HepG2 (cell line): ENCODE results near the gene MEIS1. TPM values are rescaled to one million over a fixed set of nuclear protein-coding genes. Genes with fewer than 3 reads are reported as not detected.
A peak's percentile ranks its signal among the peaks of the same experiment; 100 is the strongest.

Experiments
- HBP1 ChIP-seq: IDR thresholded peaks from 2 replicates; pipeline ENCODE4 v1.6.1; 2016; ENCODE audit warnings: low read depth, control low read depth
- NFRKB ChIP-seq: fragments of 450-650 bp; IDR thresholded peaks from 2 replicates; pipeline ENCODE4 v1.6.1; 2017
- PITX1 ChIP-seq: sonication (generic); formaldehyde crosslinking; IDR thresholded peaks from 2 replicates; pipeline ENCODE4 v1.5.1; 2020; ENCODE audit warnings: mild to moderate bottlenecking, missing genetic modification reagents
- YEATS4 ChIP-seq: sonication (generic); formaldehyde crosslinking; IDR thresholded peaks from 2 replicates; pipeline ENCODE4 v1.4.0; 2020; ENCODE audit warnings: missing genetic modification reagents, borderline replicate concordance
- ZBTB40 ChIP-seq, 2 experiments: fragments of 450-650 bp in 1 of 2; sonication (generic) in 1 of 2; formaldehyde crosslinking in 1 of 2; IDR thresholded peaks; 2 replicates each; pipeline versions ENCODE4 v1.6.1 to v1.8.0; 2016 to 2022; ENCODE audit warnings: antibody characterized with exemption in 1 of 2, mild to moderate bottlenecking in 1 of 2, missing genetic modification reagents in 1 of 2
- ZFAT ChIP-seq: sonication (generic); formaldehyde crosslinking; conservative IDR thresholded peaks from 2 replicates; pipeline ENCODE4 v1.8.1; 2023; ENCODE audit warnings: missing genetic modification reagents, inconsistent platforms
- ZKSCAN8 ChIP-seq: IDR thresholded peaks from 2 replicates; pipeline ENCODE4 v1.6.1; 2016; ENCODE audit warnings: borderline replicate concordance, missing genetic modification reagents, missing compliant biosample characterization
- ZNF24 ChIP-seq: fragments of 450-650 bp; IDR thresholded peaks from 2 replicates; pipeline ENCODE4 v1.6.1; 2017; ENCODE audit warnings: antibody characterized with exemption, mild to moderate bottlenecking
- ZNF292 ChIP-seq: sonication (generic); formaldehyde crosslinking; IDR thresholded peaks from 2 replicates; pipeline ENCODE4 v1.8.1; 2022; ENCODE audit warnings: mild to moderate bottlenecking, low read depth, missing genetic modification reagents, borderline replicate concordance
- ZNF552 ChIP-seq: sonication (generic); formaldehyde crosslinking; IDR thresholded peaks from 2 replicates; pipeline ENCODE4 v1.9.0; 2022; ENCODE audit warnings: missing genetic modification reagents, mild to moderate bottlenecking, borderline replicate concordance
- polyA plus RNA-seq, 8 experiments: library from polyadenylated mRNA; depleted of rRNA in 3 of 8; stranded (reverse) in 7 of 8; unstranded in 1 of 8; fragments of >200 nt; fragmentation: Illumina TruSeq in 4 of 8; extraction: Trizol in 4 of 8; gene quantifications; 2 replicates each; pipeline versions ENCODE4 v1.2.1 to v1.2.3, GENCODE V29; 2011 to 2016; ENCODE audit warnings: low read depth in 4 of 8, missing spikeins in 1 of 8, mixed read lengths in 1 of 8; ENCODE audit not compliant: insufficient read depth in 1 of 8
- total RNA-seq, 5 experiments: library from RNA; depleted of rRNA; stranded (reverse); fragments of >200 nt; fragmentation: Illumina TruSeq; extraction: Trizol; gene quantifications; 2 replicates each; pipeline ENCODE4 v1.2.3, GENCODE V29; 2016; ENCODE audit warnings: low read depth in 1 of 5
- TF ChIP-seq, protein P1 (sequence below): sonication (generic); formaldehyde crosslinking; conservative IDR thresholded peaks from 2 replicates; pipeline ENCODE4 v1.4.0; 2020; ENCODE audit warnings: missing genetic modification reagents
- TF ChIP-seq, protein P2 (sequence below): sonication (generic); formaldehyde crosslinking; IDR thresholded peaks from 2 replicates; pipeline ENCODE4 v1.4.0; 2020; ENCODE audit warnings: missing genetic modification reagents

Gene MEIS1
- total and polyA plus RNA-seq, 2 of the 13 experiments (the other 11 are each of a cell fraction or from before 2014, with no cell fraction given) = 3.8 to 6.0 TPM

DNA sequence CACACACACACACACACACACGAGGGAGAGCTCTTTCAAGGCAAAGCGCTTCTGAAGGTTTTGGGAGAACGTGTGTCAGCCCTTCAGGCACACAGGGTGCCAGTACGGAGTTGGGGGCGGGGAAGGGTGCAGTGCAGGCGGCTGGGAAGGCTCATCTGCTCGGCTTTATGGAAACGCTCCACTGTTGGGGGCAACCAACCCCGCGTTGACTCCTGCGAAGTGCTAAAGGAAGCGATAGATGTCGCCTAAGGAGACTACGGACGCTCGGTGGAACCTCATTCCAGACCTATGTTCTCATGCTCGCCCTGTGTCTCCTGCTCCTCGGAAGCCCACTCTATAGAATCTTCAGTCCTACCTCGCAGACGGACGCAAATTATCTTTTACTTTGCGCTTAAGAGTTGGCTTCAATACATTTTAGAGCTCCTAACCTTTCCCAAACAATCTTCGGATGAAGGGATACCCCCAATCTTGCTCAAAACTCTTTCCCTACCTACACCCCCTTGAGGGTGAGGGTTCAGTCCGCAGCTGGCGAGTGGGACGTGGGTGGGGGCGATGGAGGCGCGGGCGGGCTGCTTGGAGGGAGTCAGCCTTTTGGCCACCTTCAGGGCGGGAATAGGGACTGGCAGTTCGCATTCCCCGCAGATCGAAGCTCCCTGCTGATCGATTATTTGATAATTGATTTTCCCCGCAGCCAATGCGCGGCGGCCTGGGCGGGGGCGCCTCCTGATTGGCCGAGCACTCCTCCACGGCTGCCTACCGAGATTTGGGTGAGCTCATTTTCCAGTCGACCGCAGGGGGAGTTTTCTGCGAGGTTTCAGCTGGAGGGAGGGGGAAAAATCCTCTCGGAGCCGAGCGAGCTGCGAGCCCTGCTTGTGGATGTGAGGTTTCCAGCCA lies 1.9 kb upstream of the MEIS1 start (continued):
- TF ChIP-seq ZFAT (CRISPR knock-in tag) (no peak), ZNF292 (peak; percentile 30; the same call in 1 of the 2 replicates), YEATS4 (CRISPR knock-in tag) (peak; percentile 55), HBP1 (0 out of 2 replicates have a peak, but pooled peaks have one; percentile 20), ZKSCAN8 (CRISPR knock-in tag) (0 out of 2 replicates have a peak, but pooled peaks have one; percentile 24), ZNF24 (no peak), ZNF552 (CRISPR knock-in tag) (0 out of 2 replicates have a peak, but pooled peaks have one; percentile 37), PITX1 (0 out of 2 replicates have a peak, but pooled peaks have one; percentile 36), ZBTB40 (IDR thresholded peaks at IDR 0.05) (no peak), ZBTB40 (CRISPR knock-in tag; IDR thresholded peaks at IDR 0.05) (0 out of 2 replicates have a peak, but pooled peaks have one; percentile 11), NFRKB (no peak)
- TF ChIP-seq, protein P1, sequence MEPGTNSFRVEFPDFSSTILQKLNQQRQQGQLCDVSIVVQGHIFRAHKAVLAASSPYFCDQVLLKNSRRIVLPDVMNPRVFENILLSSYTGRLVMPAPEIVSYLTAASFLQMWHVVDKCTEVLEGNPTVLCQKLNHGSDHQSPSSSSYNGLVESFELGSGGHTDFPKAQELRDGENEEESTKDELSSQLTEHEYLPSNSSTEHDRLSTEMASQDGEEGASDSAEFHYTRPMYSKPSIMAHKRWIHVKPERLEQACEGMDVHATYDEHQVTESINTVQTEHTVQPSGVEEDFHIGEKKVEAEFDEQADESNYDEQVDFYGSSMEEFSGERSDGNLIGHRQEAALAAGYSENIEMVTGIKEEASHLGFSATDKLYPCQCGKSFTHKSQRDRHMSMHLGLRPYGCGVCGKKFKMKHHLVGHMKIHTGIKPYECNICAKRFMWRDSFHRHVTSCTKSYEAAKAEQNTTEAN = peak; percentile 84
- TF ChIP-seq, protein P2, sequence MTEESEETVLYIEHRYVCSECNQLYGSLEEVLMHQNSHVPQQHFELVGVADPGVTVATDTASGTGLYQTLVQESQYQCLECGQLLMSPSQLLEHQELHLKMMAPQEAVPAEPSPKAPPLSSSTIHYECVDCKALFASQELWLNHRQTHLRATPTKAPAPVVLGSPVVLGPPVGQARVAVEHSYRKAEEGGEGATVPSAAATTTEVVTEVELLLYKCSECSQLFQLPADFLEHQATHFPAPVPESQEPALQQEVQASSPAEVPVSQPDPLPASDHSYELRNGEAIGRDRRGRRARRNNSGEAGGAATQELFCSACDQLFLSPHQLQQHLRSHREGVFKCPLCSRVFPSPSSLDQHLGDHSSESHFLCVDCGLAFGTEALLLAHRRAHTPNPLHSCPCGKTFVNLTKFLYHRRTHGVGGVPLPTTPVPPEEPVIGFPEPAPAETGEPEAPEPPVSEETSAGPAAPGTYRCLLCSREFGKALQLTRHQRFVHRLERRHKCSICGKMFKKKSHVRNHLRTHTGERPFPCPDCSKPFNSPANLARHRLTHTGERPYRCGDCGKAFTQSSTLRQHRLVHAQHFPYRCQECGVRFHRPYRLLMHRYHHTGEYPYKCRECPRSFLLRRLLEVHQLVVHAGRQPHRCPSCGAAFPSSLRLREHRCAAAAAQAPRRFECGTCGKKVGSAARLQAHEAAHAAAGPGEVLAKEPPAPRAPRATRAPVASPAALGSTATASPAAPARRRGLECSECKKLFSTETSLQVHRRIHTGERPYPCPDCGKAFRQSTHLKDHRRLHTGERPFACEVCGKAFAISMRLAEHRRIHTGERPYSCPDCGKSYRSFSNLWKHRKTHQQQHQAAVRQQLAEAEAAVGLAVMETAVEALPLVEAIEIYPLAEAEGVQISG (CRISPR knock-in tag) = peak; percentile 42; the same call in 1 of the 2 replicates
